Mammary epithelial cell (primary cell): Measurements from ENCODE around the gene PATJ.

Experiments used
- CTCF ChIP-seq, 2 donors: IDR thresholded peaks in 1 of 2; conservative IDR thresholded peaks in 1 of 2; 2 replicates each; pipeline ENCODE4 v1.5.1; 2011 to 2012; ENCODE audit warnings: inconsistent platforms in 2 of 2, low read length in 2 of 2, mild to moderate bottlenecking in 2 of 2, control low read depth in 1 of 2, low read depth in 1 of 2; ENCODE audit not compliant: insufficient read depth in 1 of 2; ENCODE audit errors: extremely low read depth in 1 of 2
- EZH2 ChIP-seq: IDR thresholded peaks from 2 replicates; pipeline ENCODE4 v1.6.1; 2012; ENCODE audit warnings: low read length, inconsistent platforms, borderline replicate concordance

DNA sequence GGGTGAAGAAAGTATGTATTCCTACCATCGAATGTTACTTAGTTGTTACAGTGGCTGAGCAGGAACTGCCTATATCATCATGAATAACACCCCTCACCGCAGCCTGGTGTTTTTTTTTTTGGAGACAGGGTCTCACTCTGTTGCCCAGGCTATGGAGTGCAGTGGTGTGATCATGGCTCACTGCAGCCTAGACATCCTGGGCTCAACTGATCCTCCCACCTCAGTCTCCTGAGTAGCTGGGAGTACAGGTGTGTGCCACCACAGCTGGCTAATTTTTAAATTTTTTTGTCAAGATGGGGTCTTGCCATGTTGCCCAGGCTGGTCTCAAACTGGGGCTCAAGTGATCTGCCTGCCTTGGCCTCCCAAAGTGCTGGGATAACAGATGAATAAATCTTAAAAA is 7.3 kb downstream of the PATJ start:
- TF ChIP-seq CTCF (conservative IDR thresholded peaks at IDR 0.05 in 1 of 2, IDR thresholded peaks at IDR 0.05 in 1 of 2; ENCODE audit: extremely low read depth in 1 of 2, insufficient read depth in 1 of 2, low read depth in 1 of 2, low read length in 2 of 2) (no peak), EZH2 (no peak)
